GM10266 (cell line): ENCODE results near the gene IL4I1.

ENCODE experiments used
- DNase-seq: peaks from one replicate; pipeline ENCODE4 v3.0.0; 2012; ENCODE audit errors: extremely low spot score
- CTCF ChIP-seq: IDR thresholded peaks from 2 replicates; pipeline ENCODE4 v1.5.1; 2012; ENCODE audit warnings: mild to moderate bottlenecking, low read depth; ENCODE audit not compliant: control insufficient read depth, insufficient read depth; ENCODE audit errors: missing control alignments

IL4I1 gene

GRCh38 chr19:49936549-49936948, 39.9 kb upstream of the IL4I1 start:
- TF ChIP-seq CTCF: no peak
- no peak for DNase-seq

GRCh38 chr19:49933643-49934042, 37.0 kb upstream of the IL4I1 start:
- DNase-seq: no peak
- no peak for TF ChIP-seq CTCF

- no peak for TF ChIP-seq CTCF
- no peak for DNase-seq
Measured at GRCh38 chr19:49932731-49933131, 36.0 kb upstream of the IL4I1 start.

- no peak for TF ChIP-seq CTCF
Measured at GRCh38 chr19:49932041-49932451, 35.4 kb upstream of the IL4I1 start.

GRCh38 chr19:49931293-49932040, 34.8 kb upstream of the IL4I1 start:
- no peak for TF ChIP-seq CTCF
- no peak for DNase-seq

More at GRCh38 chr19:49932041-49932451, 35.4 kb upstream of the IL4I1 start:
- no peak for DNase-seq

GRCh38 chr19:49930483-49931011, 33.9 kb upstream of the IL4I1 start:
- TF ChIP-seq CTCF: no peak
- no peak for DNase-seq
